HEK293 (cell line): ENCODE measurements around the gene AGRN.

ENCODE experiments used
- GLIS2 ChIP-seq: fragments of 450-650 bp; formaldehyde crosslinking; IDR thresholded peaks from 2 replicates; pipeline ENCODE4 v1.5.1; 2016; ENCODE audit warnings: missing biosample characterization, missing genetic modification characterization
- SP3 ChIP-seq: fragments of 450-650 bp; formaldehyde crosslinking; IDR thresholded peaks from 2 replicates; pipeline ENCODE4 v1.5.1; 2016; ENCODE audit warnings: missing biosample characterization, missing genetic modification characterization
- WT1 ChIP-seq: fragments of 450-650 bp; formaldehyde crosslinking; IDR thresholded peaks from 2 replicates; pipeline ENCODE4 v1.5.1; 2016; ENCODE audit warnings: missing biosample characterization, missing genetic modification characterization
- ZBTB21 ChIP-seq: fragments of 450-650 bp; formaldehyde crosslinking; IDR thresholded peaks from 2 replicates; pipeline ENCODE4 v1.5.1; 2017; ENCODE audit warnings: missing biosample characterization, missing genetic modification characterization
- ZEB2 ChIP-seq: fragments of 450-650 bp; formaldehyde crosslinking; IDR thresholded peaks from 2 replicates; pipeline ENCODE4 v1.5.1; 2016; ENCODE audit warnings: missing biosample characterization, missing genetic modification characterization
- ZNF24 ChIP-seq: fragments of 450-650 bp; formaldehyde crosslinking; IDR thresholded peaks from 2 replicates; pipeline ENCODE4 v1.5.1; 2016; ENCODE audit warnings: missing biosample characterization, missing genetic modification characterization
- ZNF398 ChIP-seq: fragments of 450-650 bp; formaldehyde crosslinking; IDR thresholded peaks from 2 replicates; pipeline ENCODE4 v1.5.1; 2017; ENCODE audit warnings: missing biosample characterization, missing genetic modification characterization
- ZNF560 ChIP-seq: fragments of 450-650 bp; formaldehyde crosslinking; IDR thresholded peaks from 2 replicates; pipeline ENCODE4 v1.5.1; 2017; ENCODE audit warnings: missing biosample characterization, missing genetic modification characterization, borderline replicate concordance
- ZNF580 ChIP-seq: fragments of 450-650 bp; formaldehyde crosslinking; IDR thresholded peaks from 2 replicates; pipeline ENCODE4 v1.5.1; 2016; ENCODE audit warnings: missing biosample characterization, missing genetic modification characterization
- ZNF600 ChIP-seq: fragments of 450-650 bp; formaldehyde crosslinking; IDR thresholded peaks from 2 replicates; pipeline ENCODE4 v1.5.1; 2016; ENCODE audit warnings: missing biosample characterization, missing genetic modification characterization
- TF ChIP-seq, protein P1 (sequence below): fragments of 450-650 bp; formaldehyde crosslinking; IDR thresholded peaks from 2 replicates; pipeline ENCODE4 v1.5.1; 2016; ENCODE audit warnings: missing biosample characterization, missing genetic modification characterization, borderline replicate concordance
- TF ChIP-seq, protein P2 (sequence below): fragments of 450-650 bp; formaldehyde crosslinking; IDR thresholded peaks from 2 replicates; pipeline ENCODE4 v1.5.1; 2016; ENCODE audit warnings: missing biosample characterization, missing genetic modification characterization
- TF ChIP-seq, protein P3 (sequence below): fragments of 450-650 bp; formaldehyde crosslinking; IDR thresholded peaks from 2 replicates; pipeline ENCODE4 v1.5.1; 2016; ENCODE audit warnings: missing biosample characterization, missing genetic modification characterization
- TF ChIP-seq, protein P4 (sequence below): fragments of 450-650 bp; formaldehyde crosslinking; IDR thresholded peaks from 2 replicates; pipeline ENCODE4 v1.5.0; 2017; ENCODE audit warnings: missing biosample characterization, missing genetic modification characterization, borderline replicate concordance
- TF ChIP-seq, protein P5 (sequence below): fragments of 450-650 bp; formaldehyde crosslinking; optimal IDR thresholded peaks from 2 replicates; pipeline ENCODE3; 2016; ENCODE audit warnings: missing biosample characterization, mild to moderate bottlenecking, missing genetic modification characterization
- TF ChIP-seq, protein P6 (sequence below): fragments of 450-650 bp; formaldehyde crosslinking; IDR thresholded peaks from 2 replicates; pipeline ENCODE4 v1.5.1; 2016; ENCODE audit warnings: missing biosample characterization, missing genetic modification characterization
- TF ChIP-seq, protein P7 (sequence below): fragments of 450-650 bp; formaldehyde crosslinking; IDR thresholded peaks from 2 replicates; pipeline ENCODE4 v1.5.1; 2016; ENCODE audit warnings: missing biosample characterization, missing genetic modification characterization, low read depth
- TF ChIP-seq, protein P8 (sequence below): fragments of 450-650 bp; formaldehyde crosslinking; IDR thresholded peaks from 2 replicates; pipeline ENCODE4 v1.5.1; 2017; ENCODE audit warnings: missing biosample characterization, mild to moderate bottlenecking, missing genetic modification characterization, moderate library complexity

The AGRN gene

DNA sequence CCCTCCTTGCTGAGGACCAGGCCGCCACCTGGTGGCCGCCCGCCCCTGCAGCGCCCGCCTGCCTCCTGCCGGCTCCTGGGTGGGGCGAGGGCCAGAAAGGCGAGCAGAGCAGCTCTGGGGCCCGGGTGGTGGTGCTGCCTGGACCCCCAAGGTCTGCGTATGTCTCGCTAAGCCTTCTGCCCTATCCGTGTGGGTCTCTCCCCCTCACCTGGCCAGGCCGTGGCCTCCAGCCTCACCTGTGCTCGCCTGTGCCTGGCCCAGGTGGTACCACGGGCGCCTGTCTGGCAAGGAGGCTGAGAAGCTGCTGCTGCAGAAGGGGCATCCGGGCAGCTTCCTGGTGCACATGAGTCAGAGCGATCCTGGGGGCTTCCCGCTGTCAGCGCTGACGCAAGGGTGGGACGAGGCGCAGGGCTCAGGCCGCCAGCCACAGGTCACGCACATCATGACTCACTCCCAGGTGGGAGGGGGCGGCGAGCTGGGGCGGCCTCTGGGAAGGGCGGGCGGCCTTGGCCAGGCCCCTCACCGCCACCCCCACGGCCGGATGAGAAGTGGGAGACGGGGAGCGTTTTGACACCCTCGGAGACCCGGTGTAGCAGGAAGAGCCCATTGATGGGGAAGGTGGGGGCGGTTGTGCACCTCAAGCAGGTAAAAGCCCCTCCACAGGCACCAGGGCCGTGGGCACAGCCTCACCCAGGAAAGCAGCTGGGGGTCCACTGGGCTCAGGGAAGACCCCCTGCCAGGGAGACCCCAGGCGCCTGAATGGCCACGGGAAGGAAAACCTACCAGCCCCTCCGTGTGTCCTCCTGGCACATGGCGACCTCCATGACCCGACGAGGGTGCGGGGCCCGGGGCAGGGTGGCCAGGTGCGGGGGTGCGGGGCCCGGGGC, 44.3 kb downstream of the AGRN start (continued):
- peak; percentile 88 for TF ChIP-seq ZNF398
- TF ChIP-seq, protein P1, sequence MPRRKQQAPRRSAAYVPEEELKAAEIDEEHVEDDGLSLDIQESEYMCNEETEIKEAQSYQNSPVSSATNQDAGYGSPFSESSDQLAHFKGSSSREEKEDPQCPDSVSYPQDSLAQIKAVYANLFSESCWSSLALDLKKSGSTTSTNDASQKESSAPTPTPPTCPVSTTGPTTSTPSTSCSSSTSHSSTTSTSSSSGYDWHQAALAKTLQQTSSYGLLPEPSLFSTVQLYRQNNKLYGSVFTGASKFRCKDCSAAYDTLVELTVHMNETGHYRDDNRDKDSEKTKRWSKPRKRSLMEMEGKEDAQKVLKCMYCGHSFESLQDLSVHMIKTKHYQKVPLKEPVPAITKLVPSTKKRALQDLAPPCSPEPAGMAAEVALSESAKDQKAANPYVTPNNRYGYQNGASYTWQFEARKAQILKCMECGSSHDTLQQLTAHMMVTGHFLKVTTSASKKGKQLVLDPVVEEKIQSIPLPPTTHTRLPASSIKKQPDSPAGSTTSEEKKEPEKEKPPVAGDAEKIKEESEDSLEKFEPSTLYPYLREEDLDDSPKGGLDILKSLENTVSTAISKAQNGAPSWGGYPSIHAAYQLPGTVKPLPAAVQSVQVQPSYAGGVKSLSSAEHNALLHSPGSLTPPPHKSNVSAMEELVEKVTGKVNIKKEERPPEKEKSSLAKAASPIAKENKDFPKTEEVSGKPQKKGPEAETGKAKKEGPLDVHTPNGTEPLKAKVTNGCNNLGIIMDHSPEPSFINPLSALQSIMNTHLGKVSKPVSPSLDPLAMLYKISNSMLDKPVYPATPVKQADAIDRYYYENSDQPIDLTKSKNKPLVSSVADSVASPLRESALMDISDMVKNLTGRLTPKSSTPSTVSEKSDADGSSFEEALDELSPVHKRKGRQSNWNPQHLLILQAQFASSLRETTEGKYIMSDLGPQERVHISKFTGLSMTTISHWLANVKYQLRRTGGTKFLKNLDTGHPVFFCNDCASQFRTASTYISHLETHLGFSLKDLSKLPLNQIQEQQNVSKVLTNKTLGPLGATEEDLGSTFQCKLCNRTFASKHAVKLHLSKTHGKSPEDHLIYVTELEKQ (tag by site-specific recombination), result peak; percentile 66; the same call in 1 of the 2 replicates
- TF ChIP-seq, protein P2, sequence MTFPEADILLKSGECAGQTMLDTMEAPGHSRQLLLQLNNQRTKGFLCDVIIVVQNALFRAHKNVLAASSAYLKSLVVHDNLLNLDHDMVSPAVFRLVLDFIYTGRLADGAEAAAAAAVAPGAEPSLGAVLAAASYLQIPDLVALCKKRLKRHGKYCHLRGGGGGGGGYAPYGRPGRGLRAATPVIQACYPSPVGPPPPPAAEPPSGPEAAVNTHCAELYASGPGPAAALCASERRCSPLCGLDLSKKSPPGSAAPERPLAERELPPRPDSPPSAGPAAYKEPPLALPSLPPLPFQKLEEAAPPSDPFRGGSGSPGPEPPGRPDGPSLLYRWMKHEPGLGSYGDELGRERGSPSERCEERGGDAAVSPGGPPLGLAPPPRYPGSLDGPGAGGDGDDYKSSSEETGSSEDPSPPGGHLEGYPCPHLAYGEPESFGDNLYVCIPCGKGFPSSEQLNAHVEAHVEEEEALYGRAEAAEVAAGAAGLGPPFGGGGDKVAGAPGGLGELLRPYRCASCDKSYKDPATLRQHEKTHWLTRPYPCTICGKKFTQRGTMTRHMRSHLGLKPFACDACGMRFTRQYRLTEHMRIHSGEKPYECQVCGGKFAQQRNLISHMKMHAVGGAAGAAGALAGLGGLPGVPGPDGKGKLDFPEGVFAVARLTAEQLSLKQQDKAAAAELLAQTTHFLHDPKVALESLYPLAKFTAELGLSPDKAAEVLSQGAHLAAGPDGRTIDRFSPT (tag by site-specific recombination), result peak; percentile 100
- peak; percentile 57; the same call in 1 of the 2 replicates for TF ChIP-seq WT1 (tag by site-specific recombination)
- TF ChIP-seq ZNF600 (tag by site-specific recombination), result peak; percentile 87
- no peak for TF ChIP-seq ZNF560 (tag by site-specific recombination)
- TF ChIP-seq, protein P3, sequence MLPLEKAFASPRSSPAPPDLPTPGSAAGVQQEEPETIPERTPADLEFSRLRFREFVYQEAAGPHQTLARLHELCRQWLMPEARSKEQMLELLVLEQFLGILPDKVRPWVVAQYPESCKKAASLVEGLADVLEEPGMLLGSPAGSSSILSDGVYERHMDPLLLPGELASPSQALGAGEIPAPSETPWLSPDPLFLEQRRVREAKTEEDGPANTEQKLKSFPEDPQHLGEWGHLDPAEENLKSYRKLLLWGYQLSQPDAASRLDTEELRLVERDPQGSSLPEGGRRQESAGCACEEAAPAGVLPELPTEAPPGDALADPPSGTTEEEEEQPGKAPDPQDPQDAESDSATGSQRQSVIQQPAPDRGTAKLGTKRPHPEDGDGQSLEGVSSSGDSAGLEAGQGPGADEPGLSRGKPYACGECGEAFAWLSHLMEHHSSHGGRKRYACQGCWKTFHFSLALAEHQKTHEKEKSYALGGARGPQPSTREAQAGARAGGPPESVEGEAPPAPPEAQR (tag by site-specific recombination), result no peak
- TF ChIP-seq GLIS2 (tag by site-specific recombination), result peak; percentile 98
- peak; percentile 99 for TF ChIP-seq ZEB2 (tag by site-specific recombination)
- TF ChIP-seq, protein P4, sequence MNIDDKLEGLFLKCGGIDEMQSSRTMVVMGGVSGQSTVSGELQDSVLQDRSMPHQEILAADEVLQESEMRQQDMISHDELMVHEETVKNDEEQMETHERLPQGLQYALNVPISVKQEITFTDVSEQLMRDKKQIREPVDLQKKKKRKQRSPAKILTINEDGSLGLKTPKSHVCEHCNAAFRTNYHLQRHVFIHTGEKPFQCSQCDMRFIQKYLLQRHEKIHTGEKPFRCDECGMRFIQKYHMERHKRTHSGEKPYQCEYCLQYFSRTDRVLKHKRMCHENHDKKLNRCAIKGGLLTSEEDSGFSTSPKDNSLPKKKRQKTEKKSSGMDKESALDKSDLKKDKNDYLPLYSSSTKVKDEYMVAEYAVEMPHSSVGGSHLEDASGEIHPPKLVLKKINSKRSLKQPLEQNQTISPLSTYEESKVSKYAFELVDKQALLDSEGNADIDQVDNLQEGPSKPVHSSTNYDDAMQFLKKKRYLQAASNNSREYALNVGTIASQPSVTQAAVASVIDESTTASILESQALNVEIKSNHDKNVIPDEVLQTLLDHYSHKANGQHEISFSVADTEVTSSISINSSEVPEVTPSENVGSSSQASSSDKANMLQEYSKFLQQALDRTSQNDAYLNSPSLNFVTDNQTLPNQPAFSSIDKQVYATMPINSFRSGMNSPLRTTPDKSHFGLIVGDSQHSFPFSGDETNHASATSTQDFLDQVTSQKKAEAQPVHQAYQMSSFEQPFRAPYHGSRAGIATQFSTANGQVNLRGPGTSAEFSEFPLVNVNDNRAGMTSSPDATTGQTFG (tag by site-specific recombination), result no peak
- TF ChIP-seq ZBTB21 (tag by site-specific recombination), result peak; percentile 77
- peak; percentile 82; the same call in 1 of the 2 replicates for TF ChIP-seq ZNF24 (tag by site-specific recombination)
- TF ChIP-seq, protein P5, sequence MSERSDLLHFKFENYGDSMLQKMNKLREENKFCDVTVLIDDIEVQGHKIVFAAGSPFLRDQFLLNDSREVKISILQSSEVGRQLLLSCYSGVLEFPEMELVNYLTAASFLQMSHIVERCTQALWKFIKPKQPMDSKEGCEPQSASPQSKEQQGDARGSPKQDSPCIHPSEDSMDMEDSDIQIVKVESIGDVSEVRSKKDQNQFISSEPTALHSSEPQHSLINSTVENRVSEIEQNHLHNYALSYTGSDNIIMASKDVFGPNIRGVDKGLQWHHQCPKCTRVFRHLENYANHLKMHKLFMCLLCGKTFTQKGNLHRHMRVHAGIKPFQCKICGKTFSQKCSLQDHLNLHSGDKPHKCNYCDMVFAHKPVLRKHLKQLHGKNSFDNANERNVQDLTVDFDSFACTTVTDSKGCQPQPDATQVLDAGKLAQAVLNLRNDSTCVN (tag by site-specific recombination), result peak; percentile 49
- peak; percentile 67 for TF ChIP-seq SP3
- TF ChIP-seq, protein P6, sequence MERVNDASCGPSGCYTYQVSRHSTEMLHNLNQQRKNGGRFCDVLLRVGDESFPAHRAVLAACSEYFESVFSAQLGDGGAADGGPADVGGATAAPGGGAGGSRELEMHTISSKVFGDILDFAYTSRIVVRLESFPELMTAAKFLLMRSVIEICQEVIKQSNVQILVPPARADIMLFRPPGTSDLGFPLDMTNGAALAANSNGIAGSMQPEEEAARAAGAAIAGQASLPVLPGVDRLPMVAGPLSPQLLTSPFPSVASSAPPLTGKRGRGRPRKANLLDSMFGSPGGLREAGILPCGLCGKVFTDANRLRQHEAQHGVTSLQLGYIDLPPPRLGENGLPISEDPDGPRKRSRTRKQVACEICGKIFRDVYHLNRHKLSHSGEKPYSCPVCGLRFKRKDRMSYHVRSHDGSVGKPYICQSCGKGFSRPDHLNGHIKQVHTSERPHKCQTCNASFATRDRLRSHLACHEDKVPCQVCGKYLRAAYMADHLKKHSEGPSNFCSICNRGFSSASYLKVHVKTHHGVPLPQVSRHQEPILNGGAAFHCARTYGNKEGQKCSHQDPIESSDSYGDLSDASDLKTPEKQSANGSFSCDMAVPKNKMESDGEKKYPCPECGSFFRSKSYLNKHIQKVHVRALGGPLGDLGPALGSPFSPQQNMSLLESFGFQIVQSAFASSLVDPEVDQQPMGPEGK (tag by site-specific recombination), result peak; percentile 99
- TF ChIP-seq, protein P7, sequence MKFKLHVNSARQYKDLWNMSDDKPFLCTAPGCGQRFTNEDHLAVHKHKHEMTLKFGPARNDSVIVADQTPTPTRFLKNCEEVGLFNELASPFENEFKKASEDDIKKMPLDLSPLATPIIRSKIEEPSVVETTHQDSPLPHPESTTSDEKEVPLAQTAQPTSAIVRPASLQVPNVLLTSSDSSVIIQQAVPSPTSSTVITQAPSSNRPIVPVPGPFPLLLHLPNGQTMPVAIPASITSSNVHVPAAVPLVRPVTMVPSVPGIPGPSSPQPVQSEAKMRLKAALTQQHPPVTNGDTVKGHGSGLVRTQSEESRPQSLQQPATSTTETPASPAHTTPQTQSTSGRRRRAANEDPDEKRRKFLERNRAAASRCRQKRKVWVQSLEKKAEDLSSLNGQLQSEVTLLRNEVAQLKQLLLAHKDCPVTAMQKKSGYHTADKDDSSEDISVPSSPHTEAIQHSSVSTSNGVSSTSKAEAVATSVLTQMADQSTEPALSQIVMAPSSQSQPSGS, result no peak
- TF ChIP-seq, protein P8, sequence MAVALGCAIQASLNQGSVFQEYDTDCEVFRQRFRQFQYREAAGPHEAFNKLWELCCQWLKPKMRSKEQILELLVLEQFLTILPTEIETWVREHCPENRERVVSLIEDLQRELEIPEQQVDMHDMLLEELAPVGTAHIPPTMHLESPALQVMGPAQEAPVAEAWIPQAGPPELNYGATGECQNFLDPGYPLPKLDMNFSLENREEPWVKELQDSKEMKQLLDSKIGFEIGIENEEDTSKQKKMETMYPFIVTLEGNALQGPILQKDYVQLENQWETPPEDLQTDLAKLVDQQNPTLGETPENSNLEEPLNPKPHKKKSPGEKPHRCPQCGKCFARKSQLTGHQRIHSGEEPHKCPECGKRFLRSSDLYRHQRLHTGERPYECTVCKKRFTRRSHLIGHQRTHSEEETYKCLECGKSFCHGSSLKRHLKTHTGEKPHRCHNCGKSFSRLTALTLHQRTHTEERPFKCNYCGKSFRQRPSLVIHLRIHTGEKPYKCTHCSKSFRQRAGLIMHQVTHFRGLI (tag by site-specific recombination), result no peak
- no peak for TF ChIP-seq ZNF580
